H9 (cell line): ENCODE data around the gene CORO1C. TPM values are rescaled to one million over a fixed set of nuclear protein-coding genes. Genes with fewer than 3 reads are reported as not detected.

Experiments used
- DNase-seq: peaks from one replicate; pipeline ENCODE4 v3.0.0-alpha.2; 2017
- H2AFZ ChIP-seq: one replicate; pipeline ENCODE4 v1.6.1; 2013; ENCODE audit warnings: mild to moderate bottlenecking, low read length, control low read depth, moderate library complexity
- H2AK5ac ChIP-seq: 2 replicates; pipeline ENCODE4 v1.6.1; 2013; ENCODE audit warnings: low read length, control low read depth, mixed read lengths; ENCODE audit not compliant: insufficient read length
- H2BK120ac ChIP-seq: one replicate; pipeline ENCODE4 v1.6.1; 2013; ENCODE audit warnings: low read depth, mild to moderate bottlenecking, low read length, control low read depth, inconsistent platforms; ENCODE audit not compliant: poor library complexity, severe bottlenecking
- H2BK12ac ChIP-seq: 2 replicates; pipeline ENCODE4 v1.6.1; 2013; ENCODE audit warnings: low read length, control low read depth, mixed read lengths, low read depth; ENCODE audit not compliant: insufficient read length
- H2BK15ac ChIP-seq: 2 replicates; pipeline ENCODE4 v1.6.1; 2013; ENCODE audit warnings: low read depth, low read length, control low read depth
- H2BK20ac ChIP-seq: one replicate; pipeline ENCODE4 v1.6.1; 2013; ENCODE audit warnings: low read depth, mild to moderate bottlenecking, low read length, control low read depth, inconsistent platforms; ENCODE audit not compliant: poor library complexity, severe bottlenecking
- H2BK5ac ChIP-seq: 2 replicates; pipeline ENCODE4 v1.6.1; 2013; ENCODE audit warnings: low read length, control low read depth, mixed read lengths; ENCODE audit not compliant: insufficient read length
- H3K14ac ChIP-seq: 2 replicates; pipeline ENCODE4 v1.6.1; 2013; ENCODE audit warnings: low read length, control low read depth; ENCODE audit not compliant: insufficient read depth
- H3K18ac ChIP-seq: 2 replicates; pipeline ENCODE4 v1.6.1; 2013; ENCODE audit warnings: low read depth, mild to moderate bottlenecking, mixed read lengths, low read length, control low read depth; ENCODE audit not compliant: insufficient read length
- H3K23ac ChIP-seq: 2 replicates; pipeline ENCODE4 v1.6.1; 2013; ENCODE audit warnings: low read length, control low read depth, mixed read lengths, low read depth; ENCODE audit not compliant: insufficient read length
- H3K23me2 ChIP-seq: 2 replicates; pipeline ENCODE4 v1.6.1; 2013; ENCODE audit warnings: low read depth, mild to moderate bottlenecking, mixed read lengths, low read length, control low read depth; ENCODE audit not compliant: insufficient read length, poor library complexity, severe bottlenecking
- H3K27ac ChIP-seq: 2 replicates; pipeline ENCODE4 v1.5.1; 2013; ENCODE audit warnings: low read length, control low read depth, mixed read lengths, low read depth; ENCODE audit not compliant: insufficient read length
- H3K27me3 ChIP-seq: 2 replicates; pipeline ENCODE4 v1.6.1; 2013; ENCODE audit warnings: low read length, control low read depth, inconsistent platforms; ENCODE audit not compliant: insufficient read depth
- H3K4ac ChIP-seq: 2 replicates; pipeline ENCODE4 v1.6.1; 2013; ENCODE audit warnings: low read depth, mild to moderate bottlenecking, control low read depth, inconsistent platforms, low read length, moderate library complexity
- H3K4me1 ChIP-seq: 2 replicates; pipeline ENCODE4 v1.6.1; 2013; ENCODE audit warnings: low read length, control low read depth, inconsistent platforms; ENCODE audit not compliant: insufficient read depth
- H3K4me2 ChIP-seq: 2 replicates; pipeline ENCODE4 v1.6.1; 2013; ENCODE audit warnings: low read length, control low read depth, mixed read lengths; ENCODE audit not compliant: insufficient read length, insufficient read depth
- H3K56ac ChIP-seq: 2 replicates; pipeline ENCODE4 v1.6.1; 2013; ENCODE audit warnings: low read depth, mild to moderate bottlenecking, mixed read lengths, low read length, control low read depth; ENCODE audit not compliant: insufficient read length
- H3K79me1 ChIP-seq: 2 replicates; pipeline ENCODE4 v1.6.1; 2013; ENCODE audit warnings: low read depth, mild to moderate bottlenecking, moderate library complexity, low read length, control low read depth, inconsistent platforms; ENCODE audit not compliant: insufficient read depth, poor library complexity, severe bottlenecking
- H3K79me2 ChIP-seq: 2 replicates; pipeline ENCODE4 v1.6.1; 2013; ENCODE audit warnings: low read length, control low read depth, inconsistent platforms; ENCODE audit not compliant: insufficient read depth
- H3K9ac ChIP-seq: 2 replicates; pipeline ENCODE4 v1.6.1; 2013; ENCODE audit warnings: low read length, control low read depth, mixed read lengths; ENCODE audit not compliant: insufficient read length; ENCODE audit errors: extremely low read depth
- H3K9me3 ChIP-seq: one replicate; pipeline ENCODE4 v1.6.1; 2013; ENCODE audit warnings: low read depth, low read length, inconsistent platforms; ENCODE audit not compliant: control insufficient read depth
- H3T11ph ChIP-seq: one replicate; pipeline ENCODE4 v1.6.1; 2013; ENCODE audit warnings: mild to moderate bottlenecking, low read length, control low read depth, inconsistent platforms
- H4K20me1 ChIP-seq: one replicate; pipeline ENCODE4 v1.6.1; 2013; ENCODE audit not compliant: control insufficient read depth, insufficient read length, insufficient read depth
- H4K5ac ChIP-seq: 2 replicates; pipeline ENCODE4 v1.6.1; 2013; ENCODE audit warnings: low read depth, mild to moderate bottlenecking, mixed read lengths, low read length, control low read depth; ENCODE audit not compliant: insufficient read length
- H4K8ac ChIP-seq: replicated peaks from 2 replicates; pipeline ENCODE4 v1.6.1; 2013; ENCODE audit warnings: low read length, control low read depth, mixed read lengths, low read depth; ENCODE audit not compliant: insufficient read length
- H4K91ac ChIP-seq: 2 replicates; pipeline ENCODE4 v1.6.1; 2013; ENCODE audit warnings: low read depth, mild to moderate bottlenecking, moderate library complexity, mixed read lengths, low read length, control low read depth; ENCODE audit not compliant: insufficient read length
- H3K27ac Mint-ChIP-seq, 3 experiments: 2 replicates in 2 of 3; 3 replicates in 1 of 3; pipeline ENCODE4 v1.8.0; 2020 to 2021; ENCODE audit warnings: mixed read lengths in 3 of 3, mild to moderate bottlenecking in 1 of 3, moderate library complexity in 1 of 3
- H3K27me3 Mint-ChIP-seq: 2 replicates; pipeline ENCODE4 v1.8.0; 2021; ENCODE audit warnings: low read depth, mild to moderate bottlenecking, moderate library complexity, mixed read lengths
- H3K36me3 Mint-ChIP-seq, 3 experiments: 2 replicates in 2 of 3; 3 replicates in 1 of 3; pipeline ENCODE4 v1.8.0; 2020 to 2021; ENCODE audit warnings: low read depth in 3 of 3, mixed read lengths in 3 of 3; ENCODE audit not compliant: insufficient read depth in 1 of 3
- H3K4me1 Mint-ChIP-seq, 2 experiments: 2 replicates each; pipeline ENCODE4 v1.8.0; 2020; ENCODE audit warnings: mixed read lengths in 2 of 2
- H3K4me3 Mint-ChIP-seq, 2 experiments: 2 replicates in 1 of 2; 3 replicates in 1 of 2; pipeline ENCODE4 v1.8.0; 2020 to 2021; ENCODE audit warnings: mild to moderate bottlenecking in 2 of 2, mixed read lengths in 2 of 2, moderate library complexity in 1 of 2
- H3K9me3 Mint-ChIP-seq, 2 experiments: 2 replicates in 1 of 2; 3 replicates in 1 of 2; pipeline ENCODE4 v1.8.0; 2020; ENCODE audit warnings: mild to moderate bottlenecking in 2 of 2, mixed read lengths in 2 of 2, moderate library complexity in 1 of 2
- CTCF ChIP-seq: fragments of 200-600 bp; sonication (generic); conservative IDR thresholded peaks from 3 replicates; pipeline ENCODE4 v1.8.0; 2021; ENCODE audit warnings: antibody characterized with exemption, mild to moderate bottlenecking
- WGBS: extraction: QIAGEN DNeasy Blood & Tissue Kit; methylation state at CpG from one replicate; pipeline ENCODE4 v1.1.7; 2013; ENCODE audit warnings: missing lambda C conversion rate, low lambda C conversion rate, mixed read lengths; ENCODE audit not compliant: insufficient read length; ENCODE audit errors: extremely low coverage; 5-methylcytosine and 5-hydroxymethylcytosine counted together
- total RNA-seq: library from RNA; stranded (reverse); gene quantifications from 2 replicates; pipeline ENCODE4 v1.2.1, GENCODE V29; 2021

Gene CORO1C
- total RNA-seq, 1 experiment from 2014 or later: 154 TPM

- no peak overlapping the region for H3K27ac ChIP-seq
- no peak overlapping the region for H2BK12ac ChIP-seq
- no peaks in the 10 kb centered on the region for H3K9me3 ChIP-seq
- H3K4me1 ChIP-seq: peaks cover 3% of the 10 kb centered on the region; the same call in 1 of the 2 replicates
- H3K36me3 Mint-ChIP-seq: no peaks in the 10 kb centered on the region
- H3K27ac Mint-ChIP-seq: peak overlapping the region in 1 of 3 experiments; percentile 10; a peak in 2 of 7 replicates
- H2BK5ac ChIP-seq: no peak overlapping the region
- H3K4me1 Mint-ChIP-seq: peaks cover 27 to 35% of the 10 kb centered on the region in 2 experiments
- no peak for DNase-seq
- no peak overlapping the region for H4K5ac ChIP-seq
- H3K9me3 Mint-ChIP-seq: no peaks in the 10 kb centered on the region
- no peak overlapping the region for H2AK5ac ChIP-seq
- no peaks in the 10 kb centered on the region for H4K20me1 ChIP-seq
- no peak overlapping the region for H3K4ac ChIP-seq
- WGBS: no CpG with 5 or more reads among the region's 5 CpGs
- no peak overlapping the region for H2BK15ac ChIP-seq
- H3K79me2 ChIP-seq: no peaks in the 10 kb centered on the region
- no peaks in the 10 kb centered on the region for H3K79me1 ChIP-seq
- H3K9ac ChIP-seq: no peak overlapping the region
- H2AFZ ChIP-seq: no peak overlapping the region
- no peak overlapping the region for H3K4me2 ChIP-seq
- no peak overlapping the region for H3T11ph ChIP-seq
- no peaks in the 10 kb centered on the region for H3K27me3 Mint-ChIP-seq
- no peak overlapping the region for H3K23ac ChIP-seq
- H3K27me3 ChIP-seq: no peaks in the 10 kb centered on the region
- no peaks in the 10 kb centered on the region for H3K23me2 ChIP-seq
- no peak overlapping the region for H3K14ac ChIP-seq
- H3K4me3 Mint-ChIP-seq: no peak overlapping the region
- H2BK120ac ChIP-seq: no peak overlapping the region
- no peak overlapping the region for H4K8ac ChIP-seq
- no peak overlapping the region for H4K91ac ChIP-seq
- H2BK20ac ChIP-seq: no peak overlapping the region
- no peak for TF ChIP-seq CTCF
- H3K18ac ChIP-seq: no peak overlapping the region
- no peak overlapping the region for H3K56ac ChIP-seq
Measured at GRCh38 chr12:108629151-108629550, 102.2 kb downstream of the CORO1C start.
